Astrocyte (in vitro differentiated cells and primary cell): ENCODE results near the gene AFG1L. TPM values are rescaled to one million over a fixed set of nuclear protein-coding genes. Genes with fewer than 3 reads are reported as not detected.

ENCODE experiments used
- DNase-seq: peaks from one replicate; pipeline ENCODE4 v3.0.0-alpha.2; 2010; ENCODE audit warnings: low read depth
- FAIRE-seq: peaks from 2 replicates; lab custom pipeline; 2011; peaks lifted over from hg19 to GRCh38; lab: Jason Lieb, UNC
- H2AFZ ChIP-seq: 2 replicates; pipeline ENCODE4 v1.6.0; 2012; ENCODE audit warnings: low read depth, low read length, inconsistent platforms
- H3K27ac ChIP-seq: 2 replicates; pipeline ENCODE4 v1.5.1; 2011; ENCODE audit warnings: low read depth, low read length, inconsistent platforms
- H3K27me3 ChIP-seq: 2 replicates; pipeline ENCODE4 v1.6.0; 2011; ENCODE audit warnings: low read length, inconsistent platforms; ENCODE audit not compliant: insufficient read depth
- H3K36me3 ChIP-seq: 2 replicates; pipeline ENCODE4 v1.5.1; 2011; ENCODE audit warnings: low read length, inconsistent platforms; ENCODE audit not compliant: insufficient read depth
- H3K4me1 ChIP-seq: 2 replicates; pipeline ENCODE4 v1.5.1; 2011; ENCODE audit warnings: low read length, inconsistent platforms; ENCODE audit not compliant: insufficient read depth
- H3K4me2 ChIP-seq: 2 replicates; pipeline ENCODE4 v1.6.0; 2012; ENCODE audit warnings: low read length, inconsistent platforms
- H3K4me3 ChIP-seq: 2 replicates; pipeline ENCODE4 v1.5.1; 2011; ENCODE audit warnings: low read depth, mild to moderate bottlenecking, low read length, inconsistent platforms; ENCODE audit not compliant: insufficient read depth
- H3K79me2 ChIP-seq: 2 replicates; pipeline ENCODE4 v1.6.0; 2012; ENCODE audit warnings: mild to moderate bottlenecking, low read length, inconsistent platforms; ENCODE audit not compliant: insufficient read depth
- H3K9ac ChIP-seq: 2 replicates; pipeline ENCODE4 v1.6.0; 2012; ENCODE audit warnings: mild to moderate bottlenecking, low read length, inconsistent platforms
- H3K9me3 ChIP-seq: 2 replicates; pipeline ENCODE4 v1.5.1; 2012; ENCODE audit warnings: low read depth, mild to moderate bottlenecking, low read length, inconsistent platforms; ENCODE audit not compliant: insufficient read depth
- H4K20me1 ChIP-seq: 2 replicates; pipeline ENCODE4 v1.6.0; 2012; ENCODE audit warnings: low read length, inconsistent platforms; ENCODE audit not compliant: insufficient read depth
- H3K27ac Mint-ChIP-seq: one replicate; pipeline ENCODE4 v1.8.0; 2021; ENCODE audit warnings: mild to moderate bottlenecking, mixed read lengths; ENCODE audit not compliant: unreplicated experiment
- H3K27me3 Mint-ChIP-seq: one replicate; pipeline ENCODE4 v1.8.0; 2021; ENCODE audit warnings: low read depth, mixed read lengths; ENCODE audit not compliant: unreplicated experiment
- H3K36me3 Mint-ChIP-seq: one replicate; pipeline ENCODE4 v1.8.0; 2021; ENCODE audit warnings: low read depth, mixed read lengths; ENCODE audit not compliant: unreplicated experiment
- H3K4me1 Mint-ChIP-seq: one replicate; pipeline ENCODE4 v1.8.0; 2021; ENCODE audit warnings: low read depth, mixed read lengths; ENCODE audit not compliant: unreplicated experiment
- H3K4me3 Mint-ChIP-seq: one replicate; pipeline ENCODE4 v1.8.0; 2021; ENCODE audit warnings: mild to moderate bottlenecking, moderate library complexity, mixed read lengths; ENCODE audit not compliant: unreplicated experiment
- H3K9me3 Mint-ChIP-seq: one replicate; pipeline ENCODE4 v1.8.0; 2021; ENCODE audit warnings: mild to moderate bottlenecking, mixed read lengths; ENCODE audit not compliant: unreplicated experiment
- EZH2 ChIP-seq: IDR thresholded peaks from 2 replicates; pipeline ENCODE4 v1.6.1; 2012; ENCODE audit warnings: mild to moderate bottlenecking, low read length, inconsistent platforms; ENCODE audit not compliant: insufficient read depth
- total RNA-seq: library from RNA; stranded (reverse); gene quantifications from 2 replicates; pipeline ENCODE4 v1.2.1, GENCODE V29; 2021
- TF ChIP-seq, protein P1 (sequence below): IDR thresholded peaks from 2 replicates; pipeline ENCODE4 v1.5.1; 2011; ENCODE audit warnings: low read depth, mild to moderate bottlenecking, inconsistent platforms, low read length, moderate library complexity; ENCODE audit not compliant: insufficient read depth

Gene AFG1L
- total RNA-seq, 1 donor from 2014 or later = 7.9 TPM

DNA sequence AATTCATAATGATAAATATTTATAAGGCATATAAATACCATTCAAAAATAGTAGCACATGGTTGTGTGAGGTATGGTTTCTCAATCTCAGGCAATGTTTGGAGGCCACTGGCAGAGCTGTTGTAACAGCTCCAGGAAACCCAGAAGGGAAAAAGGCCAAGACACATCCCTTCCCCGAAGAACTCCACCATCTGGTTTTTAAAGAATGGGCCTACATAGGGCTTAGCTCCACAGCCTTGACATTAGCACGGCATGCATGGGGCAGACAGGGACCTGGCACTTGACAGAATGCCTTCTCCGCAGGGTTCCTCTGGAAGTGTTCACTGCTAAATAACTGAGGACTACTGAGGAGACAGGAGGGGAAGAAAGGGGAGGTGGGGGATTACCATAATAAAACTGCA, 249.8 kb downstream of the AFG1L start:
- Mint-ChIP-seq H3K27ac (no peak overlapping the region), H3K4me3 (no peak overlapping the region), H3K36me3 (no peaks in the 10 kb centered on the region), H3K9me3 (no peaks in the 10 kb centered on the region), H3K27me3 (peaks cover 17% of the 10 kb centered on the region), H3K4me1 (no peaks in the 10 kb centered on the region)
- no peaks in the 10 kb centered on the region for H3K27me3 ChIP-seq
- H3K4me2 ChIP-seq = no peak overlapping the region
- no peak overlapping the region for H3K27ac ChIP-seq
- no peak overlapping the region for H2AFZ ChIP-seq
- TF ChIP-seq, protein P1, sequence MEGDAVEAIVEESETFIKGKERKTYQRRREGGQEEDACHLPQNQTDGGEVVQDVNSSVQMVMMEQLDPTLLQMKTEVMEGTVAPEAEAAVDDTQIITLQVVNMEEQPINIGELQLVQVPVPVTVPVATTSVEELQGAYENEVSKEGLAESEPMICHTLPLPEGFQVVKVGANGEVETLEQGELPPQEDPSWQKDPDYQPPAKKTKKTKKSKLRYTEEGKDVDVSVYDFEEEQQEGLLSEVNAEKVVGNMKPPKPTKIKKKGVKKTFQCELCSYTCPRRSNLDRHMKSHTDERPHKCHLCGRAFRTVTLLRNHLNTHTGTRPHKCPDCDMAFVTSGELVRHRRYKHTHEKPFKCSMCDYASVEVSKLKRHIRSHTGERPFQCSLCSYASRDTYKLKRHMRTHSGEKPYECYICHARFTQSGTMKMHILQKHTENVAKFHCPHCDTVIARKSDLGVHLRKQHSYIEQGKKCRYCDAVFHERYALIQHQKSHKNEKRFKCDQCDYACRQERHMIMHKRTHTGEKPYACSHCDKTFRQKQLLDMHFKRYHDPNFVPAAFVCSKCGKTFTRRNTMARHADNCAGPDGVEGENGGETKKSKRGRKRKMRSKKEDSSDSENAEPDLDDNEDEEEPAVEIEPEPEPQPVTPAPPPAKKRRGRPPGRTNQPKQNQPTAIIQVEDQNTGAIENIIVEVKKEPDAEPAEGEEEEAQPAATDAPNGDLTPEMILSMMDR = no peak
- TF ChIP-seq EZH2 = no peak
- no peaks in the 10 kb centered on the region for H3K9me3 ChIP-seq
- no peaks in the 10 kb centered on the region for H3K4me1 ChIP-seq
- H3K4me3 ChIP-seq = no peak overlapping the region
- FAIRE-seq (no peak), DNase-seq (no peak)
- H3K79me2 ChIP-seq = no peaks in the 10 kb centered on the region
- no peak overlapping the region for H3K9ac ChIP-seq
- no peaks in the 10 kb centered on the region for H3K36me3 ChIP-seq
- H4K20me1 ChIP-seq = no peaks in the 10 kb centered on the region

DNA sequence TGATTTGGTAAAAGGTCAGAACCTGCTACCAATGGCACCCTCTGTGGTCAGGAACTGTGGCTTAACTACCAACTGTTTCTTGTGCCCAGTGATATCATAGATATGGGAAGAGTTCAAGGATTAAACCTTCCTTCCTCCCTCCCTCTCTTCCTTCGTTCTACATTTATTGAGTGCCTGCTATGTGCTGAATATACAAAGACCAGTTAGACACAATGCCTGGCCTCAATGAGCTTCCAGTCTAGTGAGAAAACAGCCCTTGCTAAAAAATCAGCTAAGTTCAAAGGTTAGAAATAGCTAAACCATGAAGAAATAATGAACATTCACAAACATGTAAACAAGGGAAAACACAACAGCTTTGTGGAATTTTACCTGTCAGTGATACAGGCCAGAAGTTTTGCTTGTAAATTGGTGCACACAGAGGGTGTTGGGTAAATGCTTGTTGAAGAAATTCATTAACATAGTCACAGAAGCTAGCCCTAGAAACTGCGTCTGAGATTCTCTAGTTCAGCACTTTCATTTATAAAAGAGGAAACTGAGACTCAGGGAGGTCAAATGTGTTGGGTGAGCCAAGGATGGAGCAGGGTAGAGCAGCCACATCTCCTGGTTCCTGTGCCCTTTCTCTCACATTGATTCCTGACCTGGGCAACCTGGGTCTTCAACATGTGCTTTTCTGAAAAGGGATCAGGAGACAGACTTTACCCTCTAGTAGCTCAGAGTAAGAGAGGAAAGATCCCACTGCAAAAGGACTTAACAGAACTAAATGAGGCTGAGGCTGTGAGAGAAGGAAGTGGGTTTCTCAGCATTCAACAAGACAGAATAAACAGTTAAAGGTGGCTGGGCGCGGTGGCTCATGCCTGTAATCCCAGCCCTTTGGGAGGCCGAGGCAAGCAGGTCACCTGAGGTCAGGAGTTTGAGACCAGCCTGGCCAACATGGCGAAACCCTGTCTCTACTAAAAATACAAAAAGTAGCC, 251.5 kb downstream of the AFG1L start:
- TF ChIP-seq, protein P1 = no peak
- TF ChIP-seq EZH2 = no peak

DNA sequence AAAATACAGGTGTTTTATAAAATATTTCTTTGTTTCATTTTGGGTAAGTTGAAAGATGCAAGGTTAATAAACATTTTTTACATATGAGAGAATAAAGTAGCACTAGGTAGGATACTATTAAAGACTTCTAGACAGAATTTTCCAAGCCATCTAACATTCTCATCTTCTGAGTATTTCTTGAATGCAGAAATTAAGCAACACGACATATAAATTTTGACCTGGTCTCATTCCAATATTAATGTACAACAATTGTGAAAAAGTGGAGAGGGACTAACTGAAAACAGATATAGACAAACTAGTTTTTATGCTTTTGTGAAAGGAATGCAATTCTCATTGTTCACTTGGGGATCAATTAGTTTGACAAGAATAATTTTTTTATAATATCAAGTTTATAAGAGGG, 254.4 kb downstream of the AFG1L start:
- Mint-ChIP-seq H3K27me3 (peaks cover 29% of the 10 kb centered on the region), H3K36me3 (no peaks in the 10 kb centered on the region), H3K4me3 (no peak overlapping the region), H3K27ac (no peak overlapping the region), H3K9me3 (no peaks in the 10 kb centered on the region), H3K4me1 (peaks cover 3% of the 10 kb centered on the region)
- TF ChIP-seq EZH2 = no peak
- TF ChIP-seq, protein P1 = no peak
- Histone ChIP-seq H3K79me2 (no peaks in the 10 kb centered on the region), H3K27me3 (peaks cover 8% of the 10 kb centered on the region), H3K4me3 (no peak overlapping the region), H3K27ac (no peak overlapping the region), H3K9me3 (no peaks in the 10 kb centered on the region), H4K20me1 (no peaks in the 10 kb centered on the region), H2AFZ (no peak overlapping the region), H3K4me1 (no peaks in the 10 kb centered on the region), H3K36me3 (no peaks in the 10 kb centered on the region), H3K4me2 (no peak overlapping the region), H3K9ac (no peak overlapping the region)
- FAIRE-seq (no peak), DNase-seq (no peak)

More for the DNA sequence above, 251.5 kb downstream of the AFG1L start:
- no peaks in the 10 kb centered on the region for H3K9me3 Mint-ChIP-seq
- Histone ChIP-seq H3K27me3 (no peaks in the 10 kb centered on the region), H3K4me2 (no peak overlapping the region), H3K4me1 (no peaks in the 10 kb centered on the region), H3K4me3 (no peak overlapping the region), H3K79me2 (no peaks in the 10 kb centered on the region), H4K20me1 (no peaks in the 10 kb centered on the region), H3K27ac (no peak overlapping the region), H2AFZ (no peak overlapping the region), H3K9me3 (no peaks in the 10 kb centered on the region), H3K9ac (no peak overlapping the region), H3K36me3 (no peaks in the 10 kb centered on the region)
- H3K4me1 Mint-ChIP-seq = peaks cover 3% of the 10 kb centered on the region
- no peaks in the 10 kb centered on the region for H3K36me3 Mint-ChIP-seq
- H3K27ac Mint-ChIP-seq = no peak overlapping the region
- no peak overlapping the region for H3K4me3 Mint-ChIP-seq
- FAIRE-seq (no peak), DNase-seq (no peak)
- H3K27me3 Mint-ChIP-seq = peaks cover 17% of the 10 kb centered on the region
